ENCODE measurements around the gene FBXW9. TPM values are rescaled to one million over a fixed set of nuclear protein-coding genes. Genes with fewer than 3 reads are reported as not detected.
"Not testable (repeated sequence)": the region's sequence is repeated elsewhere in the genome, so short reads cannot be mapped to it uniquely, and the experiment has no call there.

FBXW9 gene
- polyA plus RNA-seq, 3 donors, result 4.4 to 7.2 (median 5.1) TPM

- Histone ChIP-seq H3K79me2 (ENCODE audit: insufficient read depth, low read length) (no peaks in the 10 kb centered on the region), H3K27ac (ENCODE audit: low read depth in 1 of 2, low read length in 2 of 2) (peak overlapping the region in 1 of 2 donors; percentile 58), H3K36me3 (replicated peaks in 1 of 2; ENCODE audit: control insufficient read depth in 1 of 2, insufficient read depth in 2 of 2, low read length in 2 of 2) (peaks cover 23 to 35% of the 10 kb centered on the region in 2 donors), H4K20me1 (ENCODE audit: insufficient read depth, low read length) (no peaks in the 10 kb centered on the region), H3K9ac (ENCODE audit: insufficient read depth, low read length, poor library complexity, severe bottlenecking) (no peak overlapping the region), H2AFZ (ENCODE audit: insufficient read depth, low read depth, low read length, poor library complexity, severe bottlenecking) (no peak overlapping the region), H3K4me3 (replicated peaks in 1 of 3; ENCODE audit: low read depth in 2 of 3, low read length in 3 of 3) (no peak overlapping the region), H3K4me2 (replicated peaks; ENCODE audit: extremely low read depth, low read length, poor library complexity, severe bottlenecking) (no peak overlapping the region), H3K9me3 (replicated peaks in 1 of 2; ENCODE audit: control insufficient read depth in 1 of 2, insufficient read depth in 1 of 2, low read length in 2 of 2) (no peaks in the 10 kb centered on the region), H3K4me1 (ENCODE audit: control insufficient read depth in 1 of 2, insufficient read depth in 2 of 2, low read length in 2 of 2) (peaks cover 29 to 32% of the 10 kb centered on the region in 2 donors), H3K27me3 (ENCODE audit: control insufficient read depth in 2 of 2, insufficient read depth in 2 of 2, low read length in 2 of 2) (no peaks in the 10 kb centered on the region)
- WGBS (ENCODE audit: insufficient coverage), result 62% methylated on average over 3 of the region's 6 CpGs
- Mint-ChIP-seq H3K9me3 (no peaks in the 10 kb centered on the region), H3K36me3 (peaks cover 25 to 39% of the 10 kb centered on the region in 2 donors), H3K27ac (peak overlapping the region in 5 of 7 donors; percentile 17 to 97 (median 62)), H3K4me3 (no peak overlapping the region), H3K27me3 (ENCODE audit: low read depth in 3 of 3) (peaks cover 0 to 2% (median 1%) of the 10 kb centered on the region in 3 donors), H3K4me1 (peaks cover 17% of the 10 kb centered on the region)
- intact Hi-C loops (cut with micrococcal nuclease), result no loop called here
- DNase-seq, result no peak
- no peak for TF ChIP-seq CTCF (IDR thresholded peaks at IDR 0.05)
These were observed 1.7 kb upstream of the FBXW9 start for GRCh38 chr19:12698138-12698537.

- Histone ChIP-seq H3K4me1 (ENCODE audit: control insufficient read depth in 1 of 2, insufficient read depth in 2 of 2, low read length in 2 of 2) (peaks cover 29 to 32% of the 10 kb centered on the region in 2 donors), H3K9ac (ENCODE audit: insufficient read depth, low read length, poor library complexity, severe bottlenecking) (peak overlapping the region; percentile 68), H3K36me3 (replicated peaks in 1 of 2; ENCODE audit: control insufficient read depth in 1 of 2, insufficient read depth in 2 of 2, low read length in 2 of 2) (peaks cover 16 to 28% of the 10 kb centered on the region in 2 donors), H3K4me2 (replicated peaks; ENCODE audit: extremely low read depth, low read length, poor library complexity, severe bottlenecking) (peak overlapping the region; percentile 99), H3K4me3 (replicated peaks in 1 of 3; ENCODE audit: low read depth in 2 of 3, low read length in 3 of 3) (peak overlapping the region in 1 of 3 experiments; percentile 95), H3K27ac (ENCODE audit: low read depth in 1 of 2, low read length in 2 of 2) (peak overlapping the region; percentile 90 to 95), H2AFZ (ENCODE audit: insufficient read depth, low read depth, low read length, poor library complexity, severe bottlenecking) (peak overlapping the region; percentile 97)
- H3K4me3 Mint-ChIP-seq, result peak overlapping the region in 1 of 2 donors; percentile 82
- H3K27ac Mint-ChIP-seq, result peak overlapping the region; percentile 92 to 98 (median 96)
- DNase-seq; H3K79me2 ChIP-seq (ENCODE audit: insufficient read depth, low read length); H3K27me3 ChIP-seq (ENCODE audit: control insufficient read depth in 2 of 2, insufficient read depth in 2 of 2, low read length in 2 of 2); intact Hi-C loops (cut with micrococcal nuclease); H3K9me3 Mint-ChIP-seq; H3K9me3 ChIP-seq (replicated peaks in 1 of 2; ENCODE audit: control insufficient read depth in 1 of 2, insufficient read depth in 1 of 2, low read length in 2 of 2); H4K20me1 ChIP-seq (ENCODE audit: insufficient read depth, low read length); H3K27me3 Mint-ChIP-seq (ENCODE audit: low read depth in 3 of 3): not testable (repeated sequence)
- peaks cover 19 to 32% of the 10 kb centered on the region in 2 donors for H3K36me3 Mint-ChIP-seq
- WGBS (ENCODE audit: insufficient coverage), result 98% methylated on average over 16 of the region's 22 CpGs
- H3K4me1 Mint-ChIP-seq, result peaks cover 17% of the 10 kb centered on the region
These were observed 994 bp upstream of the FBXW9 start for GRCh38 chr19:12697425-12697824.

Measured in CD14-positive monocyte (primary cell).